GM18909 (cell line): Measurements from ENCODE around the gene ZNRF3.

ENCODE experiments used
- ATAC-seq: cut with Tn5 transposase; IDR thresholded peaks from one replicate; pipeline ENCODE4 v1.9.1; 2021; ENCODE audit warnings: mild to moderate bottlenecking; ENCODE audit not compliant: unreplicated experiment, poor library complexity

Gene ZNRF3

DNA sequence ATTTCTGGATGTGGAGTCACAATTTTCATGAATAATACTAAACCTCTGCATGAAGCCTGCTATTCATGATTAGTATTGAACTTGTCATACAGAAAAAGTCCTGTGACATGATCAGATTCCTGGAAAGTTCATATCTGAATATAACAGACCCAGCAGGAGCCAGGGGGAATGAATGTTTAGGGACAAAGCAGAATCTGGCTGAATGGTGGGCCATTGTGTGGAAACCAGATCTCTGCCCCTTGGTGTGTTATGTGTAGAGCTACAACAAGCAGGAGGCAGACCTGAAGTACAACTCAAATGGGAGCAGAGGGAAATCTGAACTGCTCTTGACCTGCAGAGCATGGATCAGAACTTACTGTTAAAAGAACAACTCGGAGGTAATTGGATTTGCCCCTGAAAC is 219.7 kb downstream of the ZNRF3 start:
- ATAC-seq: no peak

DNA sequence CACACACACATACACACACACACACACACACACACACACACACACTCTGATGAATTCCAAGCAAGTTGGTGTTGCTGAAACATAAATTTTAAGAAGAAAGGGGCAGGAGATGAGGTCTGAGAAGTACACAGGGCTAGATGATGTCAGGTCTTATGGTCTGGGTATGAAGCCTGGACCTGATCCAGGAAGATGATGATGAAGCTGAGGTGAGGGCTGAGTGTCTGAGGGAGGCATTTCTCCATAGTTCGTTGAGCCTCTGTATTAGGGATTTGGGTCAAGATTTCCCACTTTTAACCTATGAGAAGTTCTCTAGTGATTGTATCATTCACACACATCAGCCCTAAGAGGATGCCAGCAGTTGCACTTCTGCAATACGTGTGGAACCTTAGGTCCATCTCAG is 222.1 kb downstream of the ZNRF3 start:
- ATAC-seq: no peak

DNA sequence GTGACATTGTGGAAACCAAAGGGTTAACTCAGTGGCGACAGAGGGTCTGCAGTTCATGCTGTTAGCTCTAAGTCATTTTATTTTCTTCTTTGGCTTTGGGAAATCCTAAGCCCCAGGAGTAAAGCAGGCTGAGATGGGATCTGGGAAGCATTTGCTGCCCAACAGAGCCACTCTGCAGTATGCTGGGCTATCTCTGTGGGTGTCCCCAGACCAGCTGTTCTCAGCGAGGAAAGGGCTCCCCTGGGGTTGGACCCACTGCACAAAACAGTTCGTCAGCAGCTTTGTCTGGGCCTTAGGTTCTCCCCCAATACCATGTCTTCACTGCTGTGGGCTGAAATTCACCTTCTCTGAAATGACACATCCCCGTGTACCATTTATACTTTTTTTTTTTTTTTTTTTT is 223.5 kb downstream of the ZNRF3 start:
- ATAC-seq: no peak
